Endodermal cell (in vitro differentiated cells): ENCODE data around the gene INSC. TPM values are rescaled to one million over a fixed set of nuclear protein-coding genes. Genes with fewer than 3 reads are reported as not detected.

ENCODE experiments used
- DNase-seq: peaks from one replicate; pipeline ENCODE4 v3.0.0-alpha.2; 2017
- H3K27ac ChIP-seq: 2 replicates; pipeline ENCODE4 v1.5.1; 2013; ENCODE audit warnings: mild to moderate bottlenecking, low read depth, low read length, moderate library complexity
- H3K27me3 ChIP-seq: 2 replicates; pipeline ENCODE4 v1.6.1; 2013; ENCODE audit warnings: mild to moderate bottlenecking, low read length, moderate library complexity; ENCODE audit not compliant: insufficient read depth, control insufficient read depth, poor library complexity, severe bottlenecking
- H3K36me3 ChIP-seq: 2 replicates; pipeline ENCODE4 v1.7.0; 2013; ENCODE audit warnings: mild to moderate bottlenecking, low read length, moderate library complexity; ENCODE audit not compliant: control insufficient read depth, insufficient read depth
- H3K4me1 ChIP-seq: one replicate; pipeline ENCODE4 v1.7.0; 2013; ENCODE audit warnings: low read length; ENCODE audit not compliant: control insufficient read depth, insufficient read depth
- H3K4me3 ChIP-seq: 2 replicates; pipeline ENCODE4 v1.5.1; 2013; ENCODE audit warnings: mild to moderate bottlenecking, low read length, moderate library complexity
- H3K9ac ChIP-seq: 2 replicates; pipeline ENCODE4 v1.6.1; 2013; ENCODE audit warnings: mild to moderate bottlenecking, low read length, moderate library complexity; ENCODE audit not compliant: poor library complexity, severe bottlenecking; ENCODE audit errors: extremely low read depth
- H3K9me3 ChIP-seq: 2 replicates; pipeline ENCODE4 v1.6.1; 2013; ENCODE audit warnings: mild to moderate bottlenecking, low read length, moderate library complexity; ENCODE audit not compliant: control insufficient read depth
- H3K27ac Mint-ChIP-seq: 2 replicates; pipeline ENCODE4 v1.8.0; 2020; ENCODE audit warnings: mixed read lengths
- H3K27me3 Mint-ChIP-seq: 2 replicates; pipeline ENCODE4 v1.8.0; 2021; ENCODE audit warnings: mild to moderate bottlenecking, mixed read lengths; ENCODE audit not compliant: insufficient read depth
- H3K36me3 Mint-ChIP-seq: 2 replicates; pipeline ENCODE4 v1.8.0; 2020; ENCODE audit warnings: low read depth, mixed read lengths
- H3K4me1 Mint-ChIP-seq: 2 replicates; pipeline ENCODE4 v1.8.0; 2020; ENCODE audit warnings: mixed read lengths
- H3K4me3 Mint-ChIP-seq: 2 replicates; pipeline ENCODE4 v1.8.0; 2020; ENCODE audit warnings: mild to moderate bottlenecking, moderate library complexity, mixed read lengths
- H3K9me3 Mint-ChIP-seq: 2 replicates; pipeline ENCODE4 v1.8.0; 2020; ENCODE audit warnings: mild to moderate bottlenecking, mixed read lengths
- CTCF ChIP-seq: fragments of 200-600 bp; sonication (generic); conservative IDR thresholded peaks from 2 replicates; pipeline ENCODE4 v1.5.0; 2021; ENCODE audit warnings: antibody characterized with exemption, mild to moderate bottlenecking
- WGBS, 2 experiments: methylation state at CpG; one replicate each; pipeline versions ENCODE4 v1.1.5 to v1.1.7; 2013; ENCODE audit warnings: missing lambda C conversion rate in 2 of 2, mixed read lengths in 1 of 2; ENCODE audit not compliant: insufficient coverage in 1 of 2, insufficient read length in 1 of 2; 5-methylcytosine and 5-hydroxymethylcytosine counted together
- total RNA-seq, 2 donors: library from RNA; stranded (reverse); fragmentation: NEBNext Ultra II Directional in 1 of 2; extraction: Animal tissue kit (Norgen Biotek cat#: 25700) in 1 of 2; gene quantifications; 2 replicates in 1 of 2; 3 replicates in 1 of 2; pipeline ENCODE4 v1.2.1, GENCODE V29; 2021

INSC gene
- total RNA-seq, 2 donors from 2014 or later, result not detected

GRCh38 chr11:15163136-15163535, 48.4 kb downstream of the INSC start:
- H3K9me3 ChIP-seq, result no peaks in the 10 kb centered on the region
- no peak overlapping the region for H3K9ac ChIP-seq
- no peaks in the 10 kb centered on the region for H3K36me3 ChIP-seq
- no peak overlapping the region for H3K4me3 ChIP-seq
- H3K27me3 ChIP-seq, result peaks cover 17% of the 10 kb centered on the region
- H3K4me3 Mint-ChIP-seq, result no peak overlapping the region
- H3K9me3 Mint-ChIP-seq, result no peaks in the 10 kb centered on the region
- no peak overlapping the region for H3K27ac Mint-ChIP-seq
- no peaks in the 10 kb centered on the region for H3K4me1 Mint-ChIP-seq
- peaks cover 1% of the 10 kb centered on the region for H3K27me3 Mint-ChIP-seq
- no peak overlapping the region for H3K27ac ChIP-seq
- no peaks in the 10 kb centered on the region for H3K4me1 ChIP-seq
- no peaks in the 10 kb centered on the region for H3K36me3 Mint-ChIP-seq
- TF ChIP-seq CTCF, result no peak
- no peak for DNase-seq

DNA sequence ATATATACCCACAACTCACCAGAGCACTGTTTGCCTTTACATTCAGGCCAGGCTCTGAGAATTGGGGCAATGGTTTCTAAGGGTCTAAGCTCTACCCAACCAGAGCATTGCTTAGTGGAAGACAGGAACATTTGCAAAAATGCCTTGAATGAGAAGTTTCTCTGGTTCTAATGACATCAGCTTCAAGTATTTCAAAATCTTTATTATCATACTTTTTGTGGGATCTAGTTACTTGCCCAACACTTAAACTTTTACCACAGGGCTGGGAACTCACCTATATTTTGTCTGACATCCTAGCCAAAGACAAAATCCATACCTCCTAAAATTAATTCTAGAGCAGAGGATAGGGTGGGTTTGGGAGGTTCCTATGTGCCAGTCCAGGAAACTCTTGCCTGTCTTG, 51.5 kb downstream of the INSC start:
- Histone ChIP-seq H3K9me3 (no peaks in the 10 kb centered on the region), H3K27ac (no peak overlapping the region), H3K27me3 (peaks cover 7% of the 10 kb centered on the region), H3K4me3 (no peak overlapping the region), H3K36me3 (no peaks in the 10 kb centered on the region), H3K4me1 (no peaks in the 10 kb centered on the region), H3K9ac (no peak overlapping the region)
- no peaks in the 10 kb centered on the region for H3K4me1 Mint-ChIP-seq
- no peak overlapping the region for H3K27ac Mint-ChIP-seq
- no peaks in the 10 kb centered on the region for H3K36me3 Mint-ChIP-seq
- no peak overlapping the region for H3K4me3 Mint-ChIP-seq
- no peak for DNase-seq
- H3K27me3 Mint-ChIP-seq, result peaks cover under 1% of the 10 kb centered on the region
- H3K9me3 Mint-ChIP-seq, result no peaks in the 10 kb centered on the region
- TF ChIP-seq CTCF, result no peak

DNA sequence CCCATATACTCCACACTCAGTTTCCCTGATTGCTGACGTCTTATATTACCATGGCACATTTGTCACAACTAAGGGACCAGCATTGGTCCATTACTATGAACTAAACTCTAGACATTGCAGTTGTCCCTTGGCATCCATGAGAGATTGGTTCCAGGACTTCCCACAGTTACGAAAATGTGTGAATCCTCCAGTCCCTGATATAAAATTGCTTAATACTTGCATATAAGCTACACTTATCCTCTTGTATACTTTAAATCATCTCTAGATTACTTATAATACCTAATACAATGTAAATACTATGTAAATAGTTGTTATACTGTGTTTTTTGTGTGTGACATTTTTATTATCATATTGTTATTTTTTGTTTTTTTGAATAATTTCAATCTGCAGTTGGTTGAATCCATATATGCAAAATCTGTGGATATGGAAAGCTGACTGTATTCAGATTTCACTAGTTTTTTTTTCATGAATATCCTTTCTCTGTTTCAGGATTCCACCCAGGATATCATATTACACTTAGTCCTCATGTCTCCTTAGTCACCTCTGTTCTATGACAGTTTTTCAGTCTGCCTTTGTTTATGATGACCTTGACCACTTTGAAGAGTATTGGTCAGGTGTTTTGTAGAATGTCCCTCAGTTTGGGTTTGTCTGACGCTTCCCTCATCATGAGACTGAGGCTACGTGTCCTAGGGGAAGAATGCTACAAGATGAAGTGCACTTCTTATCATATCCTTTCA, 55.3 kb downstream of the INSC start:
- DNase-seq, result peak; percentile 7
- Histone ChIP-seq H3K27ac (no peak overlapping the region), H3K36me3 (no peaks in the 10 kb centered on the region), H3K27me3 (peaks cover 19% of the 10 kb centered on the region), H3K4me1 (peaks cover 3% of the 10 kb centered on the region), H3K9ac (no peak overlapping the region), H3K4me3 (no peak overlapping the region), H3K9me3 (no peaks in the 10 kb centered on the region)
- no peaks in the 10 kb centered on the region for H3K36me3 Mint-ChIP-seq
- peaks cover 4% of the 10 kb centered on the region for H3K4me1 Mint-ChIP-seq
- TF ChIP-seq CTCF, result no peak
- H3K9me3 Mint-ChIP-seq, result no peaks in the 10 kb centered on the region
- no peak overlapping the region for H3K27ac Mint-ChIP-seq
- H3K27me3 Mint-ChIP-seq, result peaks cover 18% of the 10 kb centered on the region
- WGBS, 2 experiments, result 85 to 97% methylated on average over 3 to 4 of the region's 4 CpGs
- H3K4me3 Mint-ChIP-seq, result no peak overlapping the region
